Activated CD8-positive, alpha-beta T cell treated with anti-CD3 and anti-CD28 coated beads for 36 hours (primary cell): ENCODE measurements around the gene MIPOL1. TPM values are rescaled to one million over a fixed set of nuclear protein-coding genes. Genes with fewer than 3 reads are reported as not detected.

Experiments used
- ATAC-seq: fragments of 200-7000 bp; cut with Tn5 transposase; one replicate; pipeline ENCODE4 v1.10.0; 2021; ENCODE audit warnings: mild to moderate bottlenecking, moderate library complexity
- CTCF ChIA-PET: fragments of 350-600 bp; sonication (Branson Sonifier 250); formaldehyde crosslinking; loops from one replicate; lab custom pipeline; 2021; ENCODE audit warnings: antibody characterized with exemption; lab: Charles Lee
- POLR2A ChIA-PET: fragments of 350-600 bp; sonication (Branson Sonifier 250); formaldehyde crosslinking; loops from one replicate; lab custom pipeline; 2021; ENCODE audit warnings: antibody characterized with exemption; lab: Charles Lee
- DNase-seq: peaks from one replicate; pipeline ENCODE4 v3.0.0-alpha.2; 2020
- H3K27ac Mint-ChIP-seq: one replicate; pipeline ENCODE4 v1.8.0; 2021; ENCODE audit warnings: mild to moderate bottlenecking, mixed read lengths
- H3K27me3 Mint-ChIP-seq: one replicate; pipeline ENCODE4 v1.8.0; 2021; ENCODE audit warnings: mixed read lengths
- H3K36me3 Mint-ChIP-seq: one replicate; pipeline ENCODE4 v1.8.0; 2021; ENCODE audit warnings: low read depth, mixed read lengths
- H3K4me1 Mint-ChIP-seq: one replicate; pipeline ENCODE4 v1.8.0; 2021; ENCODE audit warnings: low read depth, mixed read lengths
- H3K4me3 Mint-ChIP-seq: one replicate; pipeline ENCODE4 v1.8.0; 2021; ENCODE audit warnings: mild to moderate bottlenecking, moderate library complexity, mixed read lengths
- H3K9me3 Mint-ChIP-seq: one replicate; pipeline ENCODE4 v1.8.0; 2021; ENCODE audit warnings: mixed read lengths
- intact Hi-C: fragments of 100-400 bp; cut with micrococcal nuclease; formaldehyde crosslinking; loops from one replicate; pipeline ENCODE4 v1.10.0; 2022
- total RNA-seq, 2 experiments: library from RNA; stranded (reverse); gene quantifications; one replicate each; pipeline ENCODE4 v1.2.3, GENCODE V29; 2021
- TF ChIP-seq, protein P1 (sequence below): fragments of 200-600 bp; IDR thresholded peaks from one replicate; pipeline ENCODE4 v1.8.0; 2022; ENCODE audit warnings: antibody characterized with exemption, mild to moderate bottlenecking

Gene MIPOL1
- total RNA-seq, 2 experiments from 2014 or later = not detected

DNA sequence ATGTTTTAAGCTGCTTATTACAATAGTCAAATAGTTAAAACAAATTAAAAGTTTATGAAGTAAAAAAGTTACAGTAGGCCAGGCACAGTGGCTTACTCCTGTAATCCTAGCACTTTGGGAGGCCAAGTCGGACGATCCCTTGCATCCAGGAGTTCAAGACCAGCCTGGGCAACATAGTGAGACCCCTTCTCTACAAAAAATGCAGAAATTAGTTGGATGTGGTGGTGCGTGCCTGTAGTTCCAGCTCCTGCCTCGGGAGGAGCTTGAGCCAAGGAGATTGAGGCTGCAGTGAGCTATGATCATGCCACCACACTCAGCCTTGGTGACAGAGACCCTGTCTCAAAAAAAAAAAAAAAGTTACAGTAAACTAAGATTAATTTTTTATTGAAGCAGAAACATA, 142.6 kb downstream of the MIPOL1 start:
- Mint-ChIP-seq H3K4me1 (no peaks in the 10 kb centered on the region), H3K27ac (no peak overlapping the region), H3K4me3 (no peak overlapping the region), H3K27me3 (no peaks in the 10 kb centered on the region), H3K9me3 (no peaks in the 10 kb centered on the region), H3K36me3 (no peaks in the 10 kb centered on the region)
- intact Hi-C loops = no loop called here
- DNase-seq (no peak), ATAC-seq (no peak)
- TF ChIP-seq, protein P1, sequence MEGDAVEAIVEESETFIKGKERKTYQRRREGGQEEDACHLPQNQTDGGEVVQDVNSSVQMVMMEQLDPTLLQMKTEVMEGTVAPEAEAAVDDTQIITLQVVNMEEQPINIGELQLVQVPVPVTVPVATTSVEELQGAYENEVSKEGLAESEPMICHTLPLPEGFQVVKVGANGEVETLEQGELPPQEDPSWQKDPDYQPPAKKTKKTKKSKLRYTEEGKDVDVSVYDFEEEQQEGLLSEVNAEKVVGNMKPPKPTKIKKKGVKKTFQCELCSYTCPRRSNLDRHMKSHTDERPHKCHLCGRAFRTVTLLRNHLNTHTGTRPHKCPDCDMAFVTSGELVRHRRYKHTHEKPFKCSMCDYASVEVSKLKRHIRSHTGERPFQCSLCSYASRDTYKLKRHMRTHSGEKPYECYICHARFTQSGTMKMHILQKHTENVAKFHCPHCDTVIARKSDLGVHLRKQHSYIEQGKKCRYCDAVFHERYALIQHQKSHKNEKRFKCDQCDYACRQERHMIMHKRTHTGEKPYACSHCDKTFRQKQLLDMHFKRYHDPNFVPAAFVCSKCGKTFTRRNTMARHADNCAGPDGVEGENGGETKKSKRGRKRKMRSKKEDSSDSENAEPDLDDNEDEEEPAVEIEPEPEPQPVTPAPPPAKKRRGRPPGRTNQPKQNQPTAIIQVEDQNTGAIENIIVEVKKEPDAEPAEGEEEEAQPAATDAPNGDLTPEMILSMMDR = no peak
- POLR2A ChIA-PET = no interaction called here
- CTCF ChIA-PET = no interaction called here

DNA sequence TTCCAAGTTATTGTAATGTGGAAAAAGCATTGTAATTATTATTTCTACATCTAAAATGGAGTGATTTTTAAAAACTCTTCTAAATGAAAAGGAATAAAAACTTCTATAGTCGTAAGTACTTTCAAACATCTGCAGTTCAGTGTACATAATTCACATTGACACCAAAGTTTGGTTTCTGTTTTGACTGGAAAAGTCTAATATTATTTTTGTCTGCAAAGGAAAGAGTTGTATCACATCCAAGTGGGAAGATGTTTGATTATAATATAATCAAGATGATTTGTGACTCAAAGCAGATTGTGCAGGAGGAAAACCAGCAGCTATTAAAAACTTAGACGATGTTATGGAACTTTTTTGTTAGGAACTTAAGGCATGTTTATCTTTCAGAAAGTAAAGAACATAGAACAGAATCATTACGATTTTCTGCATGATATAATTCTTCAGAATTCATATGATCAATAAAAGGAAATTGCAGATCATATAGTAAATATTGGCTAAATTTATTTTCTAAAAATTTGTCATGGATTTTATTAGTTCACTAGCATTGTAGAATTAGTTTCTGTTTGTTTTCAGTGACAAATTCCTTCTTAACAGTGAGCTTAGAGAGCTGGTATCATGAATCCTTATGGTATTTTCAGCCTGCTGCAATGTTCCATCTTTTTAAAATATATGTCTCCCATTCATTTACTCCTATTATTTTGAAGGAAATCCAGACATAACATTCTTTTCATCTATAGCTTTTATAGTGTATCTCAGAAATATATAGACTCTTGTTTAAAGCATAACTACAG, 145.8 kb downstream of the MIPOL1 start:
- H3K4me1 Mint-ChIP-seq = no peaks in the 10 kb centered on the region
- no peaks in the 10 kb centered on the region for H3K36me3 Mint-ChIP-seq
- ChIA-PET CTCF (no interaction called here), POLR2A (interaction anchor here (0.6 kb wide), 1 partner anchor 1736 kb away, joined by 3 read pairs; no protein-coding TSS in a partner anchor)
- H3K4me3 Mint-ChIP-seq = no peak overlapping the region
- no peak for DNase-seq
- H3K9me3 Mint-ChIP-seq = peaks cover 1% of the 10 kb centered on the region
- no peak overlapping the region for H3K27ac Mint-ChIP-seq
- TF ChIP-seq, protein P1 = no peak
- no peaks in the 10 kb centered on the region for H3K27me3 Mint-ChIP-seq
- intact Hi-C loops = no loop called here
- no peak for ATAC-seq

DNA sequence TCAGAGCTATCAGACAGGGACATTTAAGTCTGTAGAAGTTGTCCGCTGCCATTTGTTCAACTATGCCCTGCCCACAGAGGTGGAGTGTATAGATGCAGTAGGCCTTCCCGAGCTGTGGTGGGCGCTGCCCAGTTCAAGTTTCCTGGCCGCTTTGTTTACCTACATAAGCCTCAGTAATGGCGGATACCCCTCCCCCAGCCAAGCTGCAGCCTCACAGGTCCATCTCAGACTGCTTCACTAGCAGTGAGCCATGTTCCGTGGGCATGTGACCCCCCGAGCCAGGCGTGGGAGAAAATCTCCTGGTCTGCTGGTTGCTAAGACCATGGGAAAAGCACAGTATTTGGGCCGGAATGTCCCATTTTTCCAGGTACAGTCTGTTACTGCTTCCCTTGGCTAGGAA, 165.9 kb downstream of the MIPOL1 start:
- Mint-ChIP-seq H3K4me1 (no peaks in the 10 kb centered on the region), H3K36me3 (no peaks in the 10 kb centered on the region), H3K4me3 (no peak overlapping the region), H3K27ac (no peak overlapping the region), H3K9me3 (peaks cover 22% of the 10 kb centered on the region), H3K27me3 (no peaks in the 10 kb centered on the region)
- TF ChIP-seq, protein P1 = no peak
- ChIA-PET CTCF (interaction anchor here (1.1 kb wide), 1 partner anchor 18 kb away, joined by 3 read pairs; no protein-coding TSS in a partner anchor), POLR2A (no interaction called here)
- ATAC-seq (no peak), DNase-seq (no peak)
- intact Hi-C loops = no loop called here

DNA sequence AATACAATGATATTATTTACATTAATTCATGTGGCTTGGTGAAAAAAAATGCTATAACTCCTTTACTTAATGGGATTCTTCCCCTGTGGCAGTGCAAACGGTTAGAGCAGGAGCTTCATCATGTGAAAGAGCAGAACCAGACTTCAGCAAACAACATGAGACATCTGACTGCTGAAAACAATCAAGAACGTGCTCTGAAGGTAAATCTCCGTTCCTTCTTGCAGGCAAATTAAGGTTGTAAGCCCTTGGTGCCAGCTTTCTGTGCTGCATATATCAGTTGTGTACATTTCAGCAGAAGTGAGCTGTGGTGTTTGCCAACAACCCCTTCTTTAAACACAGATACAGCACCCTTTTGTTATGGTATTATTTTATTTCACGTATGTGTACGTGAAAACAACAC, 171.7 kb downstream of the MIPOL1 start:
- ATAC-seq = no peak
- intact Hi-C loops = no loop called here
- Mint-ChIP-seq H3K27me3 (no peaks in the 10 kb centered on the region), H3K36me3 (no peaks in the 10 kb centered on the region), H3K9me3 (peaks cover 7% of the 10 kb centered on the region), H3K4me3 (no peak overlapping the region), H3K4me1 (no peaks in the 10 kb centered on the region), H3K27ac (no peak overlapping the region)
- DNase-seq = no peak
- POLR2A ChIA-PET = no interaction called here
- TF ChIP-seq, protein P1 = no peak
- CTCF ChIA-PET = no interaction called here

DNA sequence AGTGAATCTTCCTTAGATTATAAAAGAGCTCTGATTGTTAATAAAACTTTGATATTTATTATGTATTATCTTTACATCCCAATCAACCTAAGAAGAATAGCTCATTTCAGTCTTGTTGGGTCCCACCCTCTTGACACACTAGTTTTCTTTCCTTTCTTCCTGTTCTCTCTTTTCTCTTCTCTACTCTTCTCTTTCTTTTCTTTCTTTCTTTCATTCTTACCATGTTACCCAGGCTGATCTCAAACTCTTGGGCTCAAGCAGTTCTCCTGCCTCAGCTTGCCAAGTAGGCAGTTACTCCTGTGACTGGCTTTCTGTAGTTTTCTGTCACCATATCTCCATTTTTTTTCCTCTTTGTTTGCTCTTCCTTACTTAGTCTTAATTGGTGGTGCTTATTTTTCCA, 177.8 kb downstream of the MIPOL1 start:
- Mint-ChIP-seq H3K27ac (no peak overlapping the region), H3K36me3 (no peaks in the 10 kb centered on the region), H3K4me3 (no peak overlapping the region), H3K4me1 (no peaks in the 10 kb centered on the region), H3K9me3 (peaks cover 2% of the 10 kb centered on the region), H3K27me3 (no peaks in the 10 kb centered on the region)
- no peak for DNase-seq
- no peak for ATAC-seq
- ChIA-PET POLR2A (no interaction called here), CTCF (interaction anchor here (1.1 kb wide), 1 partner anchor 11 kb away, joined by 3 read pairs; no protein-coding TSS in a partner anchor)
- TF ChIP-seq, protein P1 = no peak
- intact Hi-C loops = no loop called here
